HG03432 (cell line): ENCODE data around the gene ROBO2.

Experiments
- ATAC-seq: cut with Tn5 transposase; IDR thresholded peaks from one replicate; pipeline ENCODE4 v1.9.1; 2021; ENCODE audit warnings: mild to moderate bottlenecking, moderate library complexity; ENCODE audit not compliant: unreplicated experiment

ROBO2 gene

DNA sequence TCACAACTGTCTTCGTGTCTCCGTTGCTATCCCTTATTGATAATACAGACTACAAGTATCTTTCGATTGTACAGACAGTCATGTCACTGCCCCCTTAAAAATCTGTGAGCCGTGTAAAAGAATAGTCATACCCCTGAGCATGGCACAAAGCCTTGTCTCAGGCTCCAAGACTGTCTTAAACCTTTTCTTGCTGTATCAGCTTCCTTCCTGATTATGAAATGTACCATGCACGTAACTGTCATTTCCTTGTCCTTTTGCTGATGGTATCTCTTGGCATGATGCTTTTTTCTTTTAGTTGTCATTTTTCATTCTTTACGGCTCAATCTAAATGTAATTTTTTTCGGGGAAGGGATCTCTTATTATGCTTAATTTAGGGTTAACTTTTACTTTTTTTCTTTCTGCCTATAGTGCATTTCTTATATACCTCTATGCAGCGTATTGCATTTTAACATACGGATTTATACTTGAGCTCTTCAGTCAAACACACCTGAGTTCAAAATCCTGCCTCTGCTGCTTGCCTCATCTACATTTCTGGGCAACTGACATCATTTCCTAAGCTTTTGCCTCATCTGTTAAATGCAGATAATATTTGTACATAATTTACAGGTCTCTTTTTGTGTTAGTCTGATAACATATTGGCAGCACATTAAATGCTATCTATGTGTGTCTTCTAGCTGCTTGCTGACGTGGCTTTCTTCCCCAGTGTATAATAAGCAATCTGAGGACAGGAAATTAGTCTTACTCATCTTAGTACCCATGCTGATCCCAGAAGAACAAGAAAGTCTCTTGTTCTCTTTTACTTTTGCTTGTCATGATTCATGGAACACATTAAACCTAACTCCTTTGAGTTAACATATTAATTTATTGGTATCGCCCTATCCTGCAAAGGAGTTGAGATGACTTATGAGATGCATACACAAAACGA is 57.3 kb downstream of the ROBO2 start:
- ATAC-seq: no peak

DNA sequence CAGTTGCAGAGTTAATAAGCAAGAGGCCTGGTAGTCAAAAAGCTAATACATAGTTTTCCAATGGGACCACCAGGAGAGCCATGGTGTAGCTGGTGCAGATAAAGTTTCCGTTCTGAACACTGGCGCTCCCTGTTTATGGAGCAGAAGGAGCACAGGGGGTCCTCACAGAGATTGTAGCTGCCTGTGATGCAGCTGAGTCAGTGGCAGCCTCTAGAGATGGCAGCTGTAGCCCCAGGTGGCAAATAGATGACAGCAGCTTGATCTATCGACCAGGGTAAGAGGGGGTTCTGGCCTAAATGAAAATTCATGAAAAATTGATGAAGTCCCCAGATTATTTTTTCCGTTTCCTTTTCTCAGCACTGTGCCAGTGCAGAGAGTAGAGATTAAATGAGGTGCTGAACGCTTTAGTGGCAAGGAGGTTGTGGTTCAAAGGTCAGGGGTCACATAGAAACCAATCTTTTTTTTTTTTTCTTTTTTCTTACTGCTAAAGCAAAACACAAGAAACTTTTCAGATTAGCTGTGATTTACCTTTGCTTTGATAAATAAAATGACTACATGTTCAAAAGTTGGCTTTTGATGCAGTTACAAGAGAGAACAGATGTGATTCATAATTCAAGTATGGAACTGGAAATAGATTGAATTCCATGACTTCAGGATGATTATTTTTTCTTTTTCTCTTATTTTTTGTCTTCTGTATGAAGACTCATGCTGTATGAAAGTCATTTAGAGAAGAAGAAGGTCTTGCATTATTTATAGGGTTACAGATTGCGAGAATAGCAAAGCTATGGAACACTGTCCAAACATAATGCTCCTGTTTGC is 63.3 kb downstream of the ROBO2 start:
- no peak for ATAC-seq

DNA sequence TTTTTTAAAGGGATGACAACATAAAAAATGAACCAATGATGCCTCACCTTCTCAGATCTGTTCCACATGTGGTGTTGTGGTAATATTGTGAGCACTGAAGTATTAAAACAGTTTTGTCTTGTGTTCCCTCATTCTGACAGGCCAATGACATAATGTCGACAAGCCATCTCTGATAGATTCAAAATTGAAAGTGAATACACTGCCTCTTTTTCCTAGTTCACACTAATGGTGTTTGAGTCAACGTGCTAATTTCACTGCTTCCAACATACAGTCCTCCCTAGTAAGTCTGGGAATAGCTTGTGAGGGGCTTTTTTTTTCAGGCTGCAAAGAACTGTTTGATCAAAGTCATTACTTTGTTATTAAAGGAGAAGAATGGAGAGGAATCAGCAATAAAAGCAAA is 82.8 kb downstream of the ROBO2 start:
- no peak for ATAC-seq

DNA sequence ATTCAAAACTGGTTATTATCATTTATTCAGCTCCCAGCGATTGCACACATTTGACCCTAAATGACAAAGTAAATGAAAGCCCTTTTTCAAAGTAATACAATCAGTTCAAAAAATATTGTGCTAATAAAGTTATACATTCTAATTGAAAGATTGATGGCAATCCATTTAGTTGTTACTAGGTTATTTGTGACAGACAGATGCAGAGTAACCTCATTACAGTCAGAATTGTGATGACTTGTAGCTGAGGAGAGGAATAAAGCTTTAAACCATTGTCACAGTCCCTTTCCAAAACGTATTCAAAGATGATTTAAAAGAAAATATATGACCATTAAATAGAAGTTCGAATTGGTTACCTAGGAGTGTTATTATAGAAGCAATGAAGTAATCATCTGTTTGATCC is 86.1 kb downstream of the ROBO2 start:
- ATAC-seq: no peak

DNA sequence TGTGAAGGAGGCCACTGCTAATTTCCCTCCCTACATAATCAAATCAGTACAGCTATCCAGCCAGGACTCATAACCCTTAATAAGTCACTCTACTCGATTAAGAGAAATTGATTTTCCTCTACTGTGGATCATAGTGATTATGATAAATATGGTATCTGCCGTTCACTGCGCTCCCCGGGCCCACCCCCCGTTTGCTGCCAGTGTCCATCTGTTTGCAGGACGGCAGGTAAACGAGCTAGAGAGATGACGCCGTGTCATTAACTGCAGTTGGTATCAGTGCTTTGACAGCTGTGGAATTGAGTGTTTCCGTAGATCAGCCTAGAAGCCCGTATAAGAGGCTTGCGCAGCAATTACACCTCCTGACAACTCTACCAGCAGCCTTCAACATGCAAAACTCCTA is 94.9 kb downstream of the ROBO2 start:
- ATAC-seq: no peak

DNA sequence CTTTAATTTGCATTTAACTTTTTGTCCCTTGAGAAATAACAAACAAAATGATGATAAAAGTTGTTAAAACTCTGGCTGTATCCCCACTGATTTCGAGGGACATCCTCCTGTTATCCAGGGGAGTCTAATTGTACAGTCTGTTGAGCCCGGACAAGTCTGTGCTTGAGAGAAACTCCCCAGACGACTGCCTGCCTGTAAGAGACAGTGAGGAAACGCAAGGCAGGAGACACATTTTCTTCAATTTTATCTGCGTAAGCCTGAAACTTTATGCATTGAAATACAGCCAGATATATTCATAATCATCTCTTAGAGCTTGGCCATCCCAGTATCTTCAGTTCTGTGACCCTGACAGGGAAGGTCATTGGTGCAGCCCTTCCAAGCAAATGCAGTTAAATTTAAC is 97.7 kb downstream of the ROBO2 start:
- no peak for ATAC-seq

DNA sequence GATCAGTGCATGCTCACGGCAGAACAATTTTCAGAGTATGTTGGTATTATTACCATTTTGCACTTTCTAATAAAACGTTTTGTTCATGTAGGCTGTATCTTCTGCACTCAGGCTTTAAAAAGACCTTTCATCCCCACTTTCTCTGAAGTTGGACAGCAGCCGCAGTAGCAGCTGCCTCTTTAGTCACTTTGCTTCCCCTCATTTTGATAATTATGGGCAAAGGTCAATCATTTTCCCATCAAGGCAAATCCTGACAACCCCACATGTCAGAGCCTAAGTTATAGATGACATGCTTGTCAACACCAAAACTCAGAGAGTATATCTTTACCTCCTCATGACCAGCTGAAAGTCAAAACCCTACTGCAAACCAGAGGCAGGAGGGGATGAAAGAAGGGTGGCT is 99.7 kb downstream of the ROBO2 start:
- no peak for ATAC-seq

DNA sequence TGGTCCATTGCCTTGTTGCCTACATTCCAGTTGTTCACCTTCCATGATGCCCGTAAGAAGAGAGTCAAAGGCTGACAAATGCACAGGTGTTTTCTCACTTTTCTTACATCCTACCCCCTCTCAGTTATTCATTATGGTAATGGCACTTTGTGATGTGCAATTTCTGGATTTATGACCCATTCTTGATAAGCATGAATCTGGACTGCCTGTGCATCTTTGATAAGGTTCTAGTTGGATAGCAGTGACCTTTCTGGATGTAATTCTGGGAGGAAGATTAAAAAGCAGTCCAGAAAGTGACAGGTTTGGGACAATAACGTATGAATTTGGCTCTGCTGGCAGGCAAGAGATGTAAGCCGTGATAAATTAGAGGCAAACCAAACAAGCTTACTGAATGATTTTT is 101.5 kb downstream of the ROBO2 start:
- no peak for ATAC-seq

DNA sequence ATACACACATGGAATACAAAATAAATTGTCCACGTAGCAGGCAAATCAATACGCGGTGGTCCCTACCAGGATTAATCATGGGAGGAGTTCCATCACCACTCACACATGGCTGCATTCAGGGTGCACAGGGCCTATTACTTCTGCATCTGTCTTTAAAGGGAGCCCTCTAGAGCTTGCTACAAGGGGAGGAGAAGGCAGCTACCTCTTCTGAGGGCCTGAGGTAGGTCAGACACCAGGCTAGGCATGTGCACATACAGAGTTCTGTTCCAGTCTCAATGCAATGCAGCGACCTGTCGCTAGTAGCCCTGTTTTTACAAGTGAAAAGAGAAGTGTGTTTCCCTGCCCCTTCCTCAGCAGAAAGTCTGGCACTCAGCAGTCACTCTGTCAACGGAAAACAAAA is 102.7 kb downstream of the ROBO2 start:
- no peak for ATAC-seq

DNA sequence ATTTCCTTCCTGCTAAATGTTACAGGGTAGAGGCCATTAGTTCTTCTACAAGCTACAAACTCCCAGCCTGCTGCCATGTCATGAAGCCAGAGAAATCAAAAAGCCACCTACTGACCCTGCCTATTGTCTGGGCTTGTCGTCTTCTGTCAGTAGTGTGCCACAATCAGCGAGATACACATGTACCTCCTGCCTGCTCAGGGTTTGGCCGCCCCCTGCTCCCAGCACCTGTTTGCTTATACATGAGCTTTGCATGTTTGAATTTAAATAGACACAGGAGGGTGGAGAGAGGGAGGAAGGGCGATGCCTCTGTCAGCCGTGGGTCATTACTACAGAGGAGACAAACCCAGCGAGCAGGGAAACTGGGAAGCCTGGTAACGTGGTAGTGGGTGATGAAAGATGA is 106.1 kb downstream of the ROBO2 start:
- no peak for ATAC-seq

DNA sequence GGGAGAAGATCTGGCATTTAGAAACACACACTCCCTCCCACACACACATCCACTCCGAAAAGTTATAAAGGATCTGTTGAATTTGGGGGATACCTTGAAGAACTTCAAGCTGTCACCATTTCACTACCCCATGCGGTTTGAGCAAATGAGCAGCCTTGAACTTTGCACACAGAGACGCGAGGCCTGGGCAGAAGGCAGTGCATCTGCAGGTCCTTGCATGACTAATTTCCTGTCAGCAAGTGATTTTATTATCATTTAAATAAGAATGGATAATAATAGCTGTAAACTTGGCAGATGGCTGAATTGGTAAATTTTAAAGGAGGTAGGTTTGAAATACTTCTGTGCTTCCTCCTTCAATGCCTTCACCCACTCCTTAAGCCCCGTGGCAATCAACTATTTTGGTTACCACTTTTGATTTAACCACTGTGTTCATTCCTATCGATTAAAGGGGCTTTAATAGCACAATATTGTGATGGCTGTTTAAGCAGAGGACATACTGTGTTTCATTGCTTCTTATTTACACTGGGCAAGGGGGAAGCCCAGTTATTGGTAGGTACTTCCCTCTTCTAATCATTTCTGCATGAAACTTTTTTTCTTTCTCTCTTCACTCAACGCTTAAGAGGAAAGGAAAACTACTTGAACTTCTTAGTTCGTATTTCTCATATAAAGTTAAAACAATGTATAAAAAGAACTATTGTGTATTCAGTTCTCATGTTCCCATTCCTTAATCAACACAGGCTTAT is 108.1 kb downstream of the ROBO2 start:
- no peak for ATAC-seq

DNA sequence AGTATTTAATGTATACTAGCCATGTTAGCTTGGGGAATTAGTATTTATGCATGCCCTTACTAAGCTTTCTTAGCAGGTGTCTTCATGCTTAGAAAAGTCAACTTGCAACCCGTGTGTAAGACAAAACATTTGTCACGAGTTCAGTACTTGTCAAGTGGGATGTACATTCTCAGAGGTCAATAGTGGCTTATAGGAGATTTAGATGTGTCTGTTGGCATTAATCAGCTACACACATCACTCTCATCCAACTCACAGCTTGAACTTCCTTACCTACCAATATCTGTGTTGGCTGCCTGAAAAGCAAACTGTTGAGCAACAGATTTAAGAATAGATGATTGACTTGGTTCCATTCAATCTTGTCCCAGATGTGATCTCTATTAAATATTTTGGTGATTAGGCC is 109.5 kb downstream of the ROBO2 start:
- ATAC-seq: no peak

DNA sequence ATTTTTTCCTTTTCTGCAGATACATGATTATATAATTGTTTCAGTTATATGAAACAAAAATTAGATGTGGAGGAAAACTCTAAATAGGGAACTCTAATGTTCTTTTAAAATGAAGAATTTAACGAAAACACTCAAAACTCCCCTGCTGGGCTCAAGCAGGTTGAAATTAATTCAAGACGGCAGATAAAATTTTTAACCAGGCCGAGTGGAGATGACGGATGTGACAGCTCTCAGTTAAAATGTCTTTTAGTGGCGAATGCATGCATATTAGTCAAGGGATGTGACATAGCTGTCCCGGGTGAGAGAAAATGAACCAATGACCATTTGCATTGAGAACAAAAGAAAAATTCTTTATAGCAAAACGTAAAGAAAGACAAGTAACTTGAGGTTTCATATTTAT is 110.1 kb downstream of the ROBO2 start:
- ATAC-seq: no peak

DNA sequence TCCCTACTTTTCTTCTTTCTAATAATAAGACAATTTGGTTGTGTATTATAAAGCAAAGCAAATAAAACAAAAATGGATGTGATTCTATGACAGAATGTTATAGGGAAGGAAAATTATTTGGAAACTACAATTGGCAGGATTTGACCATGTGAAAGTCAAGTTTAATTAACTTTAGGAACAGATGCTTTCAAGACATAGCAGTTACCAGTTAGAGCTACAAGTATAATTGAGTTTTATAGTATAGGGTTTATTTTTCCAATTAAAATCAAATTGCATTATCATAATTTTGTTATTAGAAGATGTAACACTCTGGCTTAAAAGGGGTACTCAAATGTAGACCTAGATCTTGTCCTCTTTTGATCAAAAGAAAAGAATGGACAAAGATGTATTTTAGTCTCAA is 110.9 kb downstream of the ROBO2 start:
- ATAC-seq: no peak

DNA sequence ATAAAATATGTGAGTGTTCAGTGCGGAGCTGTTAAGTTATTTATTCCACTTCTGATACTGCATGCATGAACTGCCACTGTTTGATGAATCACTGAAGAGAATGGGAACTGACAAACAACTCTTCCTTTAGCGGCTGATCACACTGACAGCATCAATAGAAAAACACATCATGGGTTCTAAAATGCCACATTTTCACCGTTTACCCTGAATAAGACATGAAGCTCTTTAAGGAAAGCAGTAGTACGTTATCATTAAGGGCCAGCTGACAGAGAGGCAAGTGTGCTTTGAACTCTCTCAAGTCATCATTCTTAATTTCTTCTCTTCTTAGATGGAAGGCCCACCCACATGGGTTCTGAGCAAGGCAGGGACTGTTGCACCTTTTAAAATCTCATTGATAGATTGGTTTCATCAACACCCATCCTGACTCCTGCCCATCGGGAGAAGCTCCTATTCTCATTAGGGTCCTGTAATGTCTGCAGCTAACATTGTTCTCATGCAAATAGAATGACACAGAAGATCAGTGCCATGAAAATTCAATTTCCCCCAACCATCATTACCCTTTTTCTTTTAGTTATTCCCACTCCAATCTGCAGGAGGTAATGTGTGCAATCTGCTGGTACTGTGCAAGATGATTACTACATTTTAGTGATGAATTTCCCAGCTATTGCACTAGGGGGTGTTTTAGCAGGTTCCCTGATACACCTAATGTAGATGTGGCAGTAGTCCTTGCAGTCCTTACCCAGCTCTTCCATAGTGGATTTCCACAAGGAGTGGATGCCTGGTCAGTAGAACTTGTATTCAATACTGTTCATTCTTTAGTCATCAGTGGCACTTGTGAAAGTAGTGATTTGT is 119.1 kb downstream of the ROBO2 start:
- ATAC-seq: no peak

DNA sequence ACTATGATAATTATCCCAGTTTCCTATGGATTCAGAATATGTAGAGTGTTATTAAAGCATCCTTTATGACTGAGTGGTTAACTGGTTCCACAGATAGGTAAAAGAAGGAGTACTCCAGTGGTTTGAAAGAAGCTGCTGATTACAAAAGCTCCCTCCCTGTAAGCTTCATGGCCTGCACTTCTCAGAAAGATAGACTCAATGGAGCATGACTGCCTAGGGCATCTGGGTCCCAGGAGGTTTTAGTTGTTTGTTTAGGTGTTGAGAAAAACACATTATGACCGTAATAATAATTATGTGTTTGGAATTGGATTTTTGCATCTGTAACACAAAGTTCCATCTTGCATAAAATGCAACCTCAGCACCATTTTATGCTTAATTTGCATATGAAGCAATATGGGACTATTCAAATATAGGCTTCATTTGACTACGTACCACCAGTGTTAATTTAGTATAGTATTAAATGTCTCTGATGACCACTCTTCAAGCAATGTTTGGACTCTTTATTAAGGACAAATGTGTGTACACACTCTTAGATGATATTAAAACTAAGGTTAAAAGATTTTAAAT is 121.1 kb downstream of the ROBO2 start:
- ATAC-seq: no peak

DNA sequence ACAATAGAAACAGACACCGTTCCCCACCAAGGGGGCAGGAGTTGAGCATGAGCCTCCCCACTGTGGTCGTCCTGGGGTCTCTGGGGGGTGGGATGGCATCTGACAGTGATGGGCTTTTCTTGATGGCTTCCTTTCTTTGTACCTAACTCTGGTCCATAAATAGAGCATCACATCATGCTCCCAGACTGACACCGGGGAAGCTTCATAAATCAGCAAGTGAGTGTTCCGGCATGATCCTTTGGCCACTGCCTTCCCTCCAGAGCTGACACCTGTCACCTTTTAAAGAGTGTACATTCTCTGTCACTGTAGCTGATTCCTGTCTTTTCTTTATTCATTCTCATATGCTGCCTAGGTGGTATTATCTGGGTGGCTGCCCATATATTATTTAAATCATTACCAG is 129.9 kb downstream of the ROBO2 start:
- no peak for ATAC-seq

DNA sequence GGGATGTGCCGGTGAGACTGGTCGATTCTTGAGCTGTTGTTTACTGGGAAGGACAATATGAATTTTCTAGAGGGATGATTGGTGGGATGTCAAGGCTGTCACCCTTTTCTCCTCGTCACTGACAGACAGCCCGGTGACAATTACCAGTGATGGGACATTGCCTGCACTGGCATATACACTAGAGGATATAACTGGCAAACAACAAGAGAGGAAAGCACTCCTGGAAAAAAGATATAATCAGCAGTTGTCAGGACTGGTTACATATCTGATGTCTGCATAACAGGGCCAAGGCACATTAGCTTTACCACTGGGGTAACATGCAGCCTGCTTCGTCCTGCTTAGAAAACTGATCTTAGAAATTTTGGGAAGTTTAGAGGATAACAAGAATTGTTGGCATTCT is 131.1 kb downstream of the ROBO2 start:
- no peak for ATAC-seq

DNA sequence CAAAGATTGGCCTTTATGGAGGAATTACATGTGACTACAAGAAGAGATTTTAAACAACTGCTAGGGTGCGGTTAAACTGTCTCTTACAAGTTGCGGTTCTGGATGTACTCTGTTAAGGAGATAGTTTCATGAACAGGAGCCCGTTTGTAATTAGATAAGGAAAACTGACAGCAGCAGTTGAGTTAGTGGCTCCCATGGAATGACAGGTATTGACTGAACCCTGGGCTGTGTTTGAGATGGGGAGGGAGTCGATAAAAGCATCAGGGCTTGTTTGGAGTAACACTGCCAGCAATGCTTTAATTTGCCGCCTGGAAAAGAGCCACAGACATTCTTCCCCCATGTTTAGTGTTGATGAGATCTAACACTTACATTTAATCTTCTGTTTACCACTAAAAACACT is 139.9 kb downstream of the ROBO2 start:
- ATAC-seq: no peak

DNA sequence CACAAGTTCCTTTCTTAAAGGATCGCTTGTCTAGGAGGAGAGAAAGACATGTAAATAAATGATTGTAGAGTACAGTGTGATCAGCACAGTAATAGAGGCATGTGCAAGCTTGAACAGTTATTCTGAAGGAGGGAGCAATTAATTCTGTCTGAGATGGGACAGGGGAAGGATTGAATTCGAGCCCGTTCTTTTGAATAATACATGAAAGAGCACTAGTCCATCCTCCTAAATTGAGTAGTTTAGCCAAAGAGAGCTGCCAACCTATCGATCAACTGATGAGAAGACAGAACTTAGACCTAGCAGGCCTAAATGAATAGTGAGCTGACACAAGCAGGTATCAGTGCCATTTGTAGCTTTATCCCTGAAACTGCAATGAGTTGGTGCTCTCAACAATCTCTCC is 142.4 kb downstream of the ROBO2 start:
- no peak for ATAC-seq
